HTERT RPE-1 (cell line): ENCODE measurements around the gene AGXT.

Source experiments
- in situ Hi-C: fragments of 300-500 bp; cut with MboI; formaldehyde crosslinking; loops from 4 replicates; pipeline ENCODE4 v1.14.3; 2020; ENCODE audit warnings: low sequenced_read_pairs

AGXT gene

GRCh38 chr2:240884745-240885144, 16.1 kb downstream of the AGXT start:
- in situ Hi-C loops, result no loop called here

- in situ Hi-C loops, result no loop called here
Observed at GRCh38 chr2:240885566-240885965, 16.9 kb downstream of the AGXT start.

- in situ Hi-C loops, result no loop called here
Observed at GRCh38 chr2:240886023-240886565, 17.5 kb downstream of the AGXT start.

- in situ Hi-C loops, result no loop called here
Observed at GRCh38 chr2:240886678-240887609, 18.3 kb downstream of the AGXT start.

- in situ Hi-C loops, result no loop called here
Observed at GRCh38 chr2:240887631-240888030, 19.0 kb downstream of the AGXT start.

GRCh38 chr2:240888130-240888889, 19.7 kb downstream of the AGXT start:
- in situ Hi-C loops, result no loop called here

- in situ Hi-C loops, result no loop called here
Observed at GRCh38 chr2:240888890-240889573, 20.4 kb downstream of the AGXT start.

GRCh38 chr2:240889601-240890560, 21.3 kb downstream of the AGXT start:
- in situ Hi-C loops, result no loop called here

GRCh38 chr2:240890691-240891090, 22.1 kb downstream of the AGXT start:
- in situ Hi-C loops, result no loop called here

GRCh38 chr2:240891492-240892340, 23.1 kb downstream of the AGXT start:
- in situ Hi-C loops, result no loop called here

GRCh38 chr2:240892356-240892755, 23.7 kb downstream of the AGXT start:
- in situ Hi-C loops, result no loop called here

- in situ Hi-C loops, result no loop called here
Observed at GRCh38 chr2:240892925-240893324, 24.3 kb downstream of the AGXT start.

GRCh38 chr2:240893363-240893844, 24.8 kb downstream of the AGXT start:
- in situ Hi-C loops, result no loop called here

- in situ Hi-C loops, result no loop called here
Observed at GRCh38 chr2:240894006-240894405, 25.4 kb downstream of the AGXT start.

GRCh38 chr2:240894836-240895558, 26.4 kb downstream of the AGXT start:
- in situ Hi-C loops, result no loop called here

GRCh38 chr2:240895656-240896388, 27.2 kb downstream of the AGXT start, which contains the start of gene MAB21L4:
TSS of gene MAB21L4 (minus strand) at chr2:240896156. CDS start at chr2:240895997, 159 bp downstream.
- in situ Hi-C loops, result no loop called here

- in situ Hi-C loops, result no loop called here
Observed at GRCh38 chr2:240896394-240896793, 27.8 kb downstream of the AGXT start.
